Measurements from ENCODE around the gene TFB1M. TPM values are rescaled to one million over a fixed set of nuclear protein-coding genes. Genes with fewer than 3 reads are reported as not detected.

TFB1M gene
- total RNA-seq (2022; extraction: Qiagen RNA extraction), result 8.0 to 8.7 TPM (median 8.2 TPM) in 5 replicates

DNA sequence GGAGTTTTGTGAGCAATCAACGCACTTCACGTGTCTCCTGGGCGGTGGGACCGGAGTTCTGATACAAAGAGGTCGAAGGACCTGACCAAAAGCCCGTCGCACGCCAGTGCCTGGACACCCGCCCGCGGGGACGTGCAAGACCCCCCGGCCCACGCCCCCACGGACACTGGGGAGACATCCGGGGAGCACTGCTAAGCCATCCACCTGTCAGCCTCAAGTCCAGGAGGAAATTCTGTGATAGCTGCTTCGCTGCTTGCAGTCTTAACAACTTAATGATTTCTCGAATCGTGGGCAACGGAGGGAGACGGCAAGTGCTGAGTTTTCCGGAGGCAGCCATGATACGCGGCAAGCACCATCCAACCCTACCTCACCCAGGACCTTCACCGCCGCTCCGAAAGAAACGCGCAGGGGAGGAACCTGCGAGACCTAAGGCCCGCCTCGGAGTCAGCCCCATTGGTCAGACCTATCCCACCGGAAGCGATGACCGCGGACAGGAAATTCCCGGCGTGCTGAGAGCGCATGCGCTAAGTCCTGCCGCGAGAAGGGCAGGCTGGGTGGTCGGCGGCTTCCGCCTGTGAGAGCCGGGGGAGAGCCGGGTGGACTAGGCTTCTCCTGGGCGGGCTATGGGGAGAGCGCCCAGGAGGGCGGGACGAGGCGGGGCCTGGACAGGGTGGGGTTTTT, at the start of gene TFB1M:
Gene TFB1M (minus strand): TSS at position 393 of the 681 bp plus-strand sequence. CDS start 56 bp downstream, at position 337.

DNA sequence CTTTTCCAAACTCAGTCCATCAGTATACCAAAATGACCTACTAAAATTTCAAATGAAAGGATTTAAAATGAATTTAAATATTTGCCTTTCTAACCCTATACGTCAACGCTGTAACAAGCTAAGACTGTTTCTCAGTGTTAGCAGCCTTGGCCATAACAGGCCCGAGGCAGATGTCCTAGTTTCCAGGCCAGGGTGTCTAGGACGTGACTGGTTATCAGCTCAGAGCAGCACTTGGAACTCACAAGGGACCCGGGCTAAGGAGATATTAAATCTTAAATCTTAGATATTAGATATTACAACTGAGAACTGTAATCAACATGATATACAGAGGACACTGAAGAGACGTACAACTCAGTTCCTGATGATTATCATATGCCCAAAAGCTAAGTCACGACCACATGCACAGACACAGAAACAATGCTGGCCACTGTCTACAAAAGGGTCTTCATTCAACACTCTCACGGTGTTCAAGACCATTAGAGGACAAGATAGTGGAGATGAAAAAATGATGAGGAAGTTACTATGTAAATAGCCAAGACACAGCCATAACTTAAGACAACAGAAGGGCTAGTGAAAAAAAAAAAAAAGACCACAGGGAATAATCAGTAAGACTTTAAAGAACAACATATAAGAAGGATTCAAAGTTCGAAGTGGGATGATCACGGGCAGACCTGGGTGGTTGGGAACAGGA, 50.8 kb downstream of the TFB1M start, which contains the start of gene CLDN20:
Gene CLDN20 (plus strand): TSS at position 641 of the 691 bp plus-strand sequence. CDS start 11,707 bp downstream, outside the sequence.

Other genes with a start within 250 kb of the TFB1M start
- 0.10 TPM in 1 of 5 replicates, not detected in the others for gene CLDN20, start 50.5 kb downstream of the TFB1M start, total RNA-seq (2022; extraction: Qiagen RNA extraction)
- gene NOX3, start 141.4 kb upstream of the TFB1M start, total RNA-seq (2022; extraction: Qiagen RNA extraction), result not detected in 5 replicates